Left lung (tissue), 10 donors: ENCODE data around the gene GLT6D1. TPM values are rescaled to one million over a fixed set of nuclear protein-coding genes. Genes with fewer than 3 reads are reported as not detected.

Experiments used
- ATAC-seq: fragments of 200-7000 bp; cut with Tn5 transposase; one replicate; pipeline ENCODE4 v1.9.1; 2020; ENCODE audit warnings: moderate library complexity
- DNase-seq, 4 donors: peaks; one replicate each; pipeline ENCODE4 v3.0.0-alpha.2; 2013 to 2020
- H3K27ac ChIP-seq, 2 donors: fragments of 200-600 bp; sonication (generic) in 1 of 2; one replicate each; pipeline versions ENCODE4 v1.5.0 to v1.8.0; 2020 to 2021
- H3K27me3 ChIP-seq, 2 donors: fragments of 200-600 bp; sonication (generic) in 1 of 2; one replicate each; pipeline versions ENCODE4 v1.5.0 to v1.8.0; 2020 to 2021
- H3K36me3 ChIP-seq, 2 donors: fragments of 200-600 bp; sonication (generic) in 1 of 2; one replicate each; pipeline versions ENCODE4 v1.5.0 to v1.8.0; 2020 to 2021
- H3K4me1 ChIP-seq, 2 donors: fragments of 200-600 bp; one replicate each; pipeline ENCODE4 v1.8.0; 2021
- H3K4me3 ChIP-seq, 2 donors: fragments of 200-600 bp; sonication (generic) in 1 of 2; one replicate each; pipeline versions ENCODE4 v1.5.0 to v1.8.0; 2020 to 2021; ENCODE audit warnings: mild to moderate bottlenecking in 1 of 2
- H3K9me3 ChIP-seq, 2 donors: fragments of 200-600 bp; sonication (generic) in 1 of 2; one replicate each; pipeline versions ENCODE4 v1.5.0 to v1.8.0; 2020 to 2021
- intact Hi-C, 2 donors: fragments of 100-400 bp; cut with DNase I; formaldehyde crosslinking; loops; one replicate each; pipeline versions ENCODE4 v1.11.2 to v1.14.2; 2022
- polyA plus RNA-seq, 6 donors: library from polyadenylated mRNA; unstranded; fragments of 120-200 nt; gene quantifications; one replicate each; pipeline ENCODE4 v1.2.1, GENCODE V29; 2013; ENCODE audit not compliant: insufficient read length in 6 of 6
- total RNA-seq, 2 donors: library from RNA; stranded (reverse); fragmentation: NEBNext Ultra II Directional; extraction: Animal tissue kit (Norgen Biotek cat#: 25700); gene quantifications; one replicate each; pipeline ENCODE4 v1.2.1, GENCODE V29; 2021
- TF ChIP-seq, protein P1 (sequence below), 2 donors: fragments of 200-600 bp; sonication (generic) in 1 of 2; IDR thresholded peaks; one replicate each; pipeline versions ENCODE4 v1.5.0 to v1.8.0; 2021; ENCODE audit warnings: antibody characterized with exemption in 2 of 2
- donor health status: DM: no; HTN: yes; CAD: no.
- donor health status: DM: no; HTN: no; CAD: no.

The GLT6D1 gene
- total and polyA plus RNA-seq, 8 donors, result not detected

DNA sequence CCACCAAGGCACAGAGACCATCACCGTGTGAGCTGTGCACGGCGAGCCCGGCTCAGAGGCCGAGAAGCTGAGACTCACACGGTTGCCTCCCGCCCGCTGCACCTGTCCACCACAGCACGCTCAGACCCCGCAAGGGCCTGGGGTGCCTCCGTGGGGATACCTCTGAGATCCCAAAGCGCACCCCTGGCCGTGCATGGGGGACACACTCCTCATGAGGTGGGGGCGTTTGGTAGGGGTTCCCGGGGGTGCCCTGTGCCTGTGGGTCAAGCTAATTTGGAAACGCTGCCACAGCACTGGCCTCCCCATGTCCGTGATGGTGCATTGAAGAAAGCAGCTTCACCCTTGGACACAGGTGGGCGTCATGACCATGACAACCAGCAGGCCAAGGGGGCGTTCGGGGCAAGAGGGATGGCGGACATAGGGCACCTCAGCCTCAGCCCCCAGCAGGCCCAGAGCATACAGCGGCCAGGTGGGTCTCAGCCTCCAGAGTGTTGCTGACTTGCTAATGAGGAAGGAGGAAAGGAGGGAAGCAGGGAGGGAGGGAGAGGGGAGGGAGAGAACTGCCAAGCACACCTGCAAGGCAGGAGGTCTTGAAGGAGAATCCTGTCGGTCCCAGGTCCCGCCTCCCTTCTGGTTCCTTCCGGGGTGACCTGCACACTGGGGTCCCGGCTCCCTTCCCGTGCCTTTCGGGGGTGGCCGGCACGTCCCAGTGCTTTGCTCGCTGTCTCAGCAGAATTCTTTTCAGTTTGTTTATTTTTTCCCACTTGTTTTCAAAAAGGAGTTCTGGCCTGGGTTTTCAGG is 34.7 kb downstream of the GLT6D1 start:
- H3K36me3 ChIP-seq, result no peaks in the 10 kb centered on the region
- no peaks in the 10 kb centered on the region for H3K4me1 ChIP-seq
- intact Hi-C loops, result no loop called here
- DNase-seq (peak in 1 of 4 donors; percentile 77), ATAC-seq (no peak)
- H3K4me3 ChIP-seq, result no peak overlapping the region
- TF ChIP-seq, protein P1, sequence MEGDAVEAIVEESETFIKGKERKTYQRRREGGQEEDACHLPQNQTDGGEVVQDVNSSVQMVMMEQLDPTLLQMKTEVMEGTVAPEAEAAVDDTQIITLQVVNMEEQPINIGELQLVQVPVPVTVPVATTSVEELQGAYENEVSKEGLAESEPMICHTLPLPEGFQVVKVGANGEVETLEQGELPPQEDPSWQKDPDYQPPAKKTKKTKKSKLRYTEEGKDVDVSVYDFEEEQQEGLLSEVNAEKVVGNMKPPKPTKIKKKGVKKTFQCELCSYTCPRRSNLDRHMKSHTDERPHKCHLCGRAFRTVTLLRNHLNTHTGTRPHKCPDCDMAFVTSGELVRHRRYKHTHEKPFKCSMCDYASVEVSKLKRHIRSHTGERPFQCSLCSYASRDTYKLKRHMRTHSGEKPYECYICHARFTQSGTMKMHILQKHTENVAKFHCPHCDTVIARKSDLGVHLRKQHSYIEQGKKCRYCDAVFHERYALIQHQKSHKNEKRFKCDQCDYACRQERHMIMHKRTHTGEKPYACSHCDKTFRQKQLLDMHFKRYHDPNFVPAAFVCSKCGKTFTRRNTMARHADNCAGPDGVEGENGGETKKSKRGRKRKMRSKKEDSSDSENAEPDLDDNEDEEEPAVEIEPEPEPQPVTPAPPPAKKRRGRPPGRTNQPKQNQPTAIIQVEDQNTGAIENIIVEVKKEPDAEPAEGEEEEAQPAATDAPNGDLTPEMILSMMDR (IDR thresholded peaks at IDR 0.05), result no peak
- peaks cover 0 to 67% of the 10 kb centered on the region in 2 donors for H3K27me3 ChIP-seq
- H3K9me3 ChIP-seq, result no peaks in the 10 kb centered on the region
- H3K27ac ChIP-seq, result no peak overlapping the region

DNA sequence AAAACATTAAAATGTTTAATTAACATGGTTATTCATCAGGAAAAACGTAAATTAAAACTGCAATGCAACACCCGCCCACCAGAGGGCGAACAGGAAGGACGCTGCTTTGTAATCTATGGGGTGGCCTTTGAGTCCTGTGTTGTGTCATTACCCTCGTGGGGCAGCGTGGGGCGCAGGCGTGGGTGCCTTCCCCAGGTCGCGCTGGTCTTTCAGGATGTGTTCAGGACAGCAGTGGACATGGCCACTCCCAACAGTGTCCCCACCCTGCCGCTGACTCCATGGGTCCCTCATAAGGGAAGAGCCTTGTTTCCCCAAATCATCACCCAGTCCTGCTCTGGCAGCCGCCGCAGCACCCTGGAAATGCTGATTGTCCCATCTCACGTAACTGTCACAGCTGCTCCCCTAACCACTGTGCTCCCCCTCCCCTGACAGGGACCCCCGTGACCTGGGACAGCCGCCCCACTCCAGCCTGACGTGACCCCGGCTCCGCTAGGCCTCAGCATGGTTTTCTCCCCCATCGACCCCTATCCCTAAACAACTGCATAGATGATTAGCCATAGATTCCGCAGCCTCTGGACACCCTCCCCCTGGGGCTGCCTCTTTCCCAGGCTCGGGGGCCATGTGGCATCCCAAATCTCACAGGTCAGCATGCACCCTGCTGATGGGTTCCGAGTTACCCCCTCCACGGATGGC is 36.4 kb downstream of the GLT6D1 start:
- peak; percentile 75 for ATAC-seq
- no peaks in the 10 kb centered on the region for H3K9me3 ChIP-seq
- peak in 1 of 4 donors; percentile 69 for DNase-seq
- intact Hi-C loops, result no loop called here
- TF ChIP-seq, protein P1 (IDR thresholded peaks at IDR 0.05), result peak; percentile 68 to 75
- H3K4me1 ChIP-seq, result no peaks in the 10 kb centered on the region
- H3K27ac ChIP-seq, result no peak overlapping the region
- H3K4me3 ChIP-seq, result no peak overlapping the region
- no peaks in the 10 kb centered on the region for H3K36me3 ChIP-seq
- H3K27me3 ChIP-seq, result peaks cover 3 to 59% of the 10 kb centered on the region in 2 donors

DNA sequence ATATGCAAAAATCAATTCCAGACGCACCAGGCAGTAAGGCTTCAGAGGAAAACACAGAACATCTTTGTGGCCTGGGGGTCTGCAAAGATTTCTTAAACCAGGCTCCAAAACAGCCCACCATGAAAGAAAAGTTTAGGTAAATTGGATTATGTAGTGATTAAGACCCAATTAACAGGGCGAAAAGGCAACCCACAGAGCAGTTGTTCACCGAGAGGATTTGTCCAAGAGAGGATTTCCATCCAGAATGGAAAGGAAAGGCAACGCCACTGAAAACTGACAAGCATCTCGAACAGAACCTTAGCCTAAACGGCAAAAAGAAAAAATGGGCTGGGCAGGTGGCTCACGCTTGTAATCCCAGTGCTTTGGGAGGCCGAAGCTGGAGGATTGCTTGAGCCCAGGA is 37.4 kb downstream of the GLT6D1 start:
- Histone ChIP-seq H3K36me3 (no peaks in the 10 kb centered on the region), H3K27ac (no peak overlapping the region), H3K9me3 (no peaks in the 10 kb centered on the region), H3K4me3 (no peak overlapping the region), H3K4me1 (no peaks in the 10 kb centered on the region), H3K27me3 (peaks cover 4 to 66% of the 10 kb centered on the region in 2 donors)
- DNase-seq (no peak), ATAC-seq (no peak)
- intact Hi-C loops, result no loop called here
- TF ChIP-seq, protein P1 (IDR thresholded peaks at IDR 0.05), result no peak

DNA sequence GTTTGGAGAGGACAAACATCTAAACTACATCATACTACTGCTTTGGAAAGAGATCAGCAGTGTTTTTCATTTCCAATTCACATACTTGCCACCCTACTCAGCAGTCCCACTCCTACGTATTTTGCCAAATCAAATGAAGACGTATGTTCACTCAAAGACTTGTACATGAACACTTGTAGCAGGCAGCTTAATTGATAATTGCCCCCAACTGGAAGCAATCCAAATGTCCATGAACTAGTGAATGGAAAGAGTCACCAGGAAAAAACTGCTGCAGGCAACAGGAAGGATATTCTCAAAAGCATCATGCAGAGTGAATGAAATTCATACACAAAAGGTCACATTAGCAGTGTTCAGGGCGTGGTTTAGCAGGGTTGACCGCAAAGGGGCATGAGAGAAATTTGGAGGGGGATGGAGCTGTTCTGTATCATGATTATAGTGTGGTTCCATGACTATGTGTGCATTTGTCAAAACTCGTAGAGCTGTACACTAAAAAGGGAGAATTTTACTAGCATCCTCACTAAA is 39.0 kb downstream of the GLT6D1 start:
- no peaks in the 10 kb centered on the region for H3K9me3 ChIP-seq
- H3K4me3 ChIP-seq, result no peak overlapping the region
- intact Hi-C loops, result no loop called here
- TF ChIP-seq, protein P1 (IDR thresholded peaks at IDR 0.05), result no peak
- peaks cover 4 to 74% of the 10 kb centered on the region in 2 donors for H3K27me3 ChIP-seq
- no peaks in the 10 kb centered on the region for H3K4me1 ChIP-seq
- no peaks in the 10 kb centered on the region for H3K36me3 ChIP-seq
- H3K27ac ChIP-seq, result no peak overlapping the region
- DNase-seq (no peak), ATAC-seq (no peak)

DNA sequence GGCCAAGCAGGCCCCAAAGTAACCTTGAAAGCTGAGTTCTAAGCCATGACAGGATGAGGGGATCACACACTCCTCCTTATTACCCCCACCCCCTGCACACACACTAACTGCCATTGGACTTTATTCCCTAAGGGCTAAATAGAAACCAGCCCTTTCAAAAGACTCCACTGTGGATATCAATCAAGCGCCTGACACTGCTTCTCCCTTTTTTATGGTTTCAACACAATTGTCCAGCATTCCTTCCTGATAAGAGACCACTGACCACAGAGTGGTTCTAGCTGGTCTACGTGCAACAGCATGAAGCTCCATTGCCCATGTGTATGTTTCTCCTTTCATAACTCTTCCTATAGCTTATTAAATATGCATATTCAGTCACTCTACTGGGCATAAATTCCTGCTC is 43.1 kb downstream of the GLT6D1 start:
- ATAC-seq (no peak), DNase-seq (no peak)
- Histone ChIP-seq H3K4me3 (no peak overlapping the region), H3K27ac (no peak overlapping the region), H3K4me1 (no peaks in the 10 kb centered on the region), H3K27me3 (peaks cover 4 to 49% of the 10 kb centered on the region in 2 donors), H3K9me3 (no peaks in the 10 kb centered on the region), H3K36me3 (no peaks in the 10 kb centered on the region)
- intact Hi-C loops, result no loop called here
- TF ChIP-seq, protein P1 (IDR thresholded peaks at IDR 0.05), result no peak
